DOHH2 (cell line): Measurements from ENCODE around the gene ATP6V0E1.

Source experiments
- H3F3A ChIP-seq: fragments of 200-600 bp; sonication (generic), shearing (Covaris generic); 2 replicates; pipeline ENCODE4 v1.6.0; 2016; ENCODE audit warnings: antibody characterized with exemption, mild to moderate bottlenecking; ENCODE audit not compliant: control insufficient read depth, insufficient read depth
- H3K27ac ChIP-seq: fragments of 200-600 bp; sonication (generic); 2 replicates; pipeline ENCODE4 v1.5.1; 2014; ENCODE audit warnings: low read depth, mild to moderate bottlenecking, low read length, moderate library complexity
- H3K27me3 ChIP-seq: fragments of 200-600 bp; sonication (generic); 2 replicates; pipeline ENCODE4 v1.6.1; 2014; ENCODE audit warnings: mild to moderate bottlenecking, low read length, mixed read lengths; ENCODE audit not compliant: control insufficient read depth
- H3K36me3 ChIP-seq: fragments of 200-600 bp; sonication (generic); 2 replicates; pipeline ENCODE4 v1.6.1; 2014; ENCODE audit warnings: mild to moderate bottlenecking, low read length, moderate library complexity, mixed read lengths; ENCODE audit not compliant: control insufficient read depth
- H3K4me1 ChIP-seq: fragments of 200-600 bp; sonication (generic); 2 replicates; pipeline ENCODE4 v1.6.1; 2014; ENCODE audit warnings: mild to moderate bottlenecking, low read length, mixed read lengths; ENCODE audit not compliant: control insufficient read depth
- H3K4me2 ChIP-seq: fragments of 200-600 bp; sonication (generic); 2 replicates; pipeline ENCODE4 v1.6.0; 2014; ENCODE audit warnings: mild to moderate bottlenecking, low read length, moderate library complexity
- H3K4me3 ChIP-seq: fragments of 200-600 bp; sonication (generic); 2 replicates; pipeline ENCODE4 v1.5.1; 2014; ENCODE audit warnings: mild to moderate bottlenecking, low read length, mixed read lengths
- H3K79me2 ChIP-seq: fragments of 200-600 bp; sonication (generic); 2 replicates; pipeline ENCODE4 v1.6.1; 2014; ENCODE audit warnings: mild to moderate bottlenecking, low read length, mixed read lengths; ENCODE audit not compliant: control insufficient read depth
- H3K9me2 ChIP-seq: fragments of 200-600 bp; sonication (generic); replicated peaks from 2 replicates; pipeline ENCODE4 v1.6.1; 2014; ENCODE audit warnings: mild to moderate bottlenecking, low read length, mixed read lengths; ENCODE audit not compliant: control insufficient read depth
- H3K9me3 ChIP-seq: fragments of 200-600 bp; sonication (generic); 2 replicates; pipeline ENCODE4 v1.6.1; 2014; ENCODE audit warnings: antibody characterized with exemption, low read length, mixed read lengths; ENCODE audit not compliant: control insufficient read depth, insufficient read depth
- H4K20me1 ChIP-seq: fragments of 200-600 bp; sonication (generic); 2 replicates; pipeline ENCODE4 v1.6.0; 2014; ENCODE audit warnings: low read depth, mild to moderate bottlenecking, antibody characterized with exemption, low read length, moderate library complexity; ENCODE audit not compliant: control insufficient read depth, insufficient read depth
- CTCF ChIP-seq: fragments of 200-600 bp; sonication (generic); IDR thresholded peaks from one replicate; pipeline ENCODE4 v1.5.1; 2014; ENCODE audit warnings: antibody characterized with exemption, mild to moderate bottlenecking, low read depth, low read length; ENCODE audit not compliant: poor library complexity, severe bottlenecking
- EZH2phosphoT487 ChIP-seq: fragments of 200-600 bp; sonication (generic); IDR thresholded peaks from 2 replicates; pipeline ENCODE4 v1.6.1; 2017; ENCODE audit warnings: borderline replicate concordance, mild to moderate bottlenecking, antibody characterized with exemption, low read length, moderate library complexity, mixed read lengths

The ATP6V0E1 gene

GRCh38 chr5:172999372-172999973 lies 15.9 kb downstream of the ATP6V0E1 start:
- Histone ChIP-seq H3K4me1 (peaks cover 20% of the 10 kb centered on the region), H3K27me3 (no peaks in the 10 kb centered on the region), H3K9me3 (no peaks in the 10 kb centered on the region), H3K4me3 (no peak overlapping the region), H3K27ac (no peak overlapping the region), H4K20me1 (peaks cover 7% of the 10 kb centered on the region; the same call in 1 of the 2 replicates), H3K79me2 (peaks cover 93% of the 10 kb centered on the region), H3K9me2 (no peaks in the 10 kb centered on the region), H3K4me2 (no peak overlapping the region), H3F3A (no peaks in the 10 kb centered on the region), H3K36me3 (peaks cover 66% of the 10 kb centered on the region)
- TF ChIP-seq EZH2phosphoT487: no peak

- Histone ChIP-seq H3K4me3 (no peak overlapping the region), H3K27me3 (no peaks in the 10 kb centered on the region), H4K20me1 (peaks cover 10% of the 10 kb centered on the region; the same call in 1 of the 2 replicates), H3K4me1 (peaks cover 20% of the 10 kb centered on the region), H3K27ac (no peak overlapping the region), H3K9me2 (no peaks in the 10 kb centered on the region), H3K79me2 (peaks cover 93% of the 10 kb centered on the region), H3F3A (no peaks in the 10 kb centered on the region), H3K36me3 (peaks cover 64% of the 10 kb centered on the region), H3K9me3 (no peaks in the 10 kb centered on the region), H3K4me2 (no peak overlapping the region)
- TF ChIP-seq EZH2phosphoT487: no peak
- TF ChIP-seq CTCF: no peak
Observed at GRCh38 chr5:172999974-173000373, 16.4 kb downstream of the ATP6V0E1 start.

- no peak overlapping the region for H3K27ac ChIP-seq
- H3K9me2 ChIP-seq: no peaks in the 10 kb centered on the region
- peaks cover 51% of the 10 kb centered on the region for H3K36me3 ChIP-seq
- TF ChIP-seq CTCF (no peak), EZH2phosphoT487 (no peak)
- H3K4me1 ChIP-seq: peaks cover 20% of the 10 kb centered on the region
- H3K27me3 ChIP-seq: no peaks in the 10 kb centered on the region
- H4K20me1 ChIP-seq: peaks cover 10% of the 10 kb centered on the region; the same call in 1 of the 2 replicates
- no peaks in the 10 kb centered on the region for H3K9me3 ChIP-seq
- no peak overlapping the region for H3K4me3 ChIP-seq
- H3K79me2 ChIP-seq: peaks cover 95% of the 10 kb centered on the region
- H3K4me2 ChIP-seq: no peak overlapping the region
- no peaks in the 10 kb centered on the region for H3F3A ChIP-seq
Observed at GRCh38 chr5:173001229-173001841, 17.8 kb downstream of the ATP6V0E1 start.

- TF ChIP-seq EZH2phosphoT487: no peak
- TF ChIP-seq CTCF: no peak
- Histone ChIP-seq H4K20me1 (peaks cover 10% of the 10 kb centered on the region; the same call in 1 of the 2 replicates), H3F3A (no peaks in the 10 kb centered on the region), H3K4me3 (no peak overlapping the region), H3K27me3 (no peaks in the 10 kb centered on the region), H3K9me3 (no peaks in the 10 kb centered on the region), H3K4me2 (no peak overlapping the region), H3K36me3 (peaks cover 38% of the 10 kb centered on the region), H3K27ac (no peak overlapping the region), H3K4me1 (peaks cover 36% of the 10 kb centered on the region), H3K79me2 (peaks cover 100% of the 10 kb centered on the region), H3K9me2 (no peaks in the 10 kb centered on the region)
Observed at GRCh38 chr5:173003360-173003759, 19.8 kb downstream of the ATP6V0E1 start.
